OCI-LY1 (cell line): Measurements from ENCODE around the gene SH3PXD2A.

Experiments
- H2AFZ ChIP-seq: fragments of 200-600 bp; sonication (generic), shearing (Covaris generic); 2 replicates; pipeline ENCODE4 v1.6.0; 2014; ENCODE audit warnings: antibody characterized with exemption, mild to moderate bottlenecking, low read length
- H3F3A ChIP-seq: fragments of 200-600 bp; sonication (generic), shearing (Covaris generic); 2 replicates; pipeline ENCODE4 v1.6.0; 2014; ENCODE audit warnings: mild to moderate bottlenecking, antibody characterized with exemption, low read length, moderate library complexity; ENCODE audit not compliant: insufficient read depth
- H3K27ac ChIP-seq: fragments of 200-600 bp; sonication (generic); 2 replicates; pipeline ENCODE4 v1.5.1; 2014; ENCODE audit warnings: low read length, mixed run types, mild to moderate bottlenecking, low read depth; ENCODE audit not compliant: poor library complexity, severe bottlenecking
- H3K27me3 ChIP-seq: fragments of 200-600 bp; sonication (generic); 2 replicates; pipeline ENCODE4 v1.6.0; 2014; ENCODE audit warnings: antibody characterized with exemption, mild to moderate bottlenecking, low read length, moderate library complexity; ENCODE audit not compliant: insufficient read depth
- H3K36me3 ChIP-seq: fragments of 200-600 bp; sonication (generic); 2 replicates; pipeline ENCODE4 v1.6.1; 2014; ENCODE audit warnings: mild to moderate bottlenecking, antibody characterized with exemption, low read length, moderate library complexity, mixed read lengths; ENCODE audit not compliant: insufficient read depth
- H3K4me1 ChIP-seq: fragments of 200-600 bp; sonication (generic); 2 replicates; pipeline ENCODE4 v1.5.1; 2014; ENCODE audit warnings: mild to moderate bottlenecking, low read length, moderate library complexity; ENCODE audit not compliant: insufficient read depth, severe bottlenecking
- H3K4me2 ChIP-seq: fragments of 200-600 bp; sonication (generic), shearing (Covaris generic); 2 replicates; pipeline ENCODE4 v1.6.1; 2014; ENCODE audit warnings: low read length
- H3K4me3 ChIP-seq: fragments of 200-600 bp; sonication (generic); 2 replicates; pipeline ENCODE4 v1.5.1; 2014; ENCODE audit warnings: low read length, low read depth, mild to moderate bottlenecking, mixed read lengths; ENCODE audit not compliant: poor library complexity, severe bottlenecking
- H3K79me2 ChIP-seq: fragments of 200-600 bp; shearing (Covaris generic); 2 replicates; pipeline ENCODE4 v1.6.1; 2016; ENCODE audit warnings: mixed run types, low read length, mixed read lengths; ENCODE audit not compliant: insufficient read depth
- H3K9ac ChIP-seq: fragments of 200-600 bp; sonication (generic), shearing (Covaris generic); 2 replicates; pipeline ENCODE4 v1.6.1; 2014; ENCODE audit warnings: mild to moderate bottlenecking, low read length, mixed read lengths
- H3K9me2 ChIP-seq: fragments of 200-600 bp; sonication (generic), shearing (Covaris generic); 2 replicates; pipeline ENCODE4 v1.6.1; 2014; ENCODE audit warnings: low read depth, mild to moderate bottlenecking, low read length, mixed read lengths
- H3K9me3 ChIP-seq: fragments of 200-600 bp; shearing (Covaris generic); 2 replicates; pipeline ENCODE4 v1.6.1; 2014; ENCODE audit warnings: low read length, mixed read lengths
- H4K20me1 ChIP-seq: fragments of 200-600 bp; sonication (generic), shearing (Covaris generic); 2 replicates; pipeline ENCODE4 v1.6.0; 2016; ENCODE audit warnings: mild to moderate bottlenecking, low read length; ENCODE audit not compliant: insufficient read depth
- EZH2 ChIP-seq: fragments of 200-600 bp; sonication (generic), shearing (Covaris generic); IDR thresholded peaks from 2 replicates; pipeline ENCODE4 v1.8.0; 2017; ENCODE audit warnings: borderline replicate concordance, mixed run types, mild to moderate bottlenecking, antibody characterized with exemption, low read length, moderate library complexity, mixed read lengths
- TF ChIP-seq, protein P1 (sequence below): fragments of 200-600 bp; sonication (generic), shearing (Covaris generic); IDR thresholded peaks from 2 replicates; pipeline ENCODE4 v1.5.1; 2017; ENCODE audit warnings: mild to moderate bottlenecking, antibody characterized with exemption, low read length, moderate library complexity, mixed read lengths

The SH3PXD2A gene

DNA sequence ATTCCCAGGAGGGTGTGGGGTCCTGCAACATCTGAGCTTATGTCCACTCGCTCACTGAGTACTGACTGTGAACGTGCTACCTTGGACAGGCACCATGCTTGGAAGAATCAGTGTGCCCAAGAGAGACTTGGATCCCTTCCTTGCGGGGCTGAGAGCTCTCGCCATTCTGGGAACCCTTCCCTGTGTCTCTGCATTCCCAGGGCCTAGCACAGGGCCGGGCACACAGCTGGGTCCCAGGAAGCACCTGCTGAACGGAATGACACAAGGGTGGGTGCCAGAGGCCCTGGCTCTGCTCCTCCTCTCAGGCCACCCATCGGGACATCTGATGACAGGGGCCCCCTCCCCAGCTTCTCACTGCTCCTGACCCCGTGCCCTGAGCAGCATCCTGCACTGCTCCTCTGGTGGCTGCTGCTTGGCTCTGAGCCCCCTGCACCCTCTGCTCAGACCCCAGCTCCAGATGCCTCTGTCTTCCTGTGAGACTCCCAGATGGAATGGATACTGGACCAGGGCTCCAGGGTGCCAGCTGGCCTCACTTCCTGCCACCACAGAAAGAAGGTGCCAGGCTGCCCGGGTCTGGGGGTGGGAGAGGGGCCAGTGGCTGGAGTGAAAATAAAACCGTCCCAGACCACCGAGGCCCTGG lies 232.3 kb downstream of the SH3PXD2A start:
- Histone ChIP-seq H3K4me1 (no peaks in the 10 kb centered on the region), H3K27me3 (no peaks in the 10 kb centered on the region), H3K4me3 (no peak overlapping the region), H3K9ac (no peak overlapping the region), H3K4me2 (no peak overlapping the region), H3K9me2 (no peaks in the 10 kb centered on the region), H3K9me3 (no peaks in the 10 kb centered on the region), H3K79me2 (no peaks in the 10 kb centered on the region), H3K36me3 (no peaks in the 10 kb centered on the region), H3F3A (no peaks in the 10 kb centered on the region), H4K20me1 (no peaks in the 10 kb centered on the region), H2AFZ (no peak overlapping the region), H3K27ac (no peak overlapping the region)
- TF ChIP-seq, protein P1, sequence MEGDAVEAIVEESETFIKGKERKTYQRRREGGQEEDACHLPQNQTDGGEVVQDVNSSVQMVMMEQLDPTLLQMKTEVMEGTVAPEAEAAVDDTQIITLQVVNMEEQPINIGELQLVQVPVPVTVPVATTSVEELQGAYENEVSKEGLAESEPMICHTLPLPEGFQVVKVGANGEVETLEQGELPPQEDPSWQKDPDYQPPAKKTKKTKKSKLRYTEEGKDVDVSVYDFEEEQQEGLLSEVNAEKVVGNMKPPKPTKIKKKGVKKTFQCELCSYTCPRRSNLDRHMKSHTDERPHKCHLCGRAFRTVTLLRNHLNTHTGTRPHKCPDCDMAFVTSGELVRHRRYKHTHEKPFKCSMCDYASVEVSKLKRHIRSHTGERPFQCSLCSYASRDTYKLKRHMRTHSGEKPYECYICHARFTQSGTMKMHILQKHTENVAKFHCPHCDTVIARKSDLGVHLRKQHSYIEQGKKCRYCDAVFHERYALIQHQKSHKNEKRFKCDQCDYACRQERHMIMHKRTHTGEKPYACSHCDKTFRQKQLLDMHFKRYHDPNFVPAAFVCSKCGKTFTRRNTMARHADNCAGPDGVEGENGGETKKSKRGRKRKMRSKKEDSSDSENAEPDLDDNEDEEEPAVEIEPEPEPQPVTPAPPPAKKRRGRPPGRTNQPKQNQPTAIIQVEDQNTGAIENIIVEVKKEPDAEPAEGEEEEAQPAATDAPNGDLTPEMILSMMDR: no peak
- no peak for TF ChIP-seq EZH2

DNA sequence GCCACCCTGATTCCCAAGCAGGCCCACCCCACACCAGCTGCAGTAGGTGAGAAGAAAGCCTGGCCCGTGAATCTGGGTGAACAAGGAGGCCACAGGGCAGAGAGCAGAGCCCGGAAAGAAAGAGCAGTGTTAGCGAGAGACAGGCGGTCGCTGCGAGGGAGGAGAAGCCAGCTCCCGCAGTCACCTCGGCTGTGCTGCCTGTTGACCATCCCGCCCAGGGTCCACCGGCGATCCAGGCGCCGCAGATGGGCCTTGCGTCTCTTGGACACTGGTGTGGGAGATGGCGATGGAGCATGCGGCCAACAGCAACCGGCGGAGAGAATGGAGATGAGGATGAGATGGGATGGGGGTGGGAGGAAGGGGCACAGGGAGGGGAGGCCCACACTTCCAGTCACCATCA lies 233.1 kb downstream of the SH3PXD2A start:
- Histone ChIP-seq H3K9me3 (no peaks in the 10 kb centered on the region), H3K4me2 (no peak overlapping the region), H4K20me1 (no peaks in the 10 kb centered on the region), H3K79me2 (no peaks in the 10 kb centered on the region), H3K4me3 (no peak overlapping the region), H3K27ac (no peak overlapping the region), H3K36me3 (no peaks in the 10 kb centered on the region), H3F3A (no peaks in the 10 kb centered on the region), H3K9me2 (no peaks in the 10 kb centered on the region), H3K9ac (no peak overlapping the region), H2AFZ (no peak overlapping the region), H3K27me3 (no peaks in the 10 kb centered on the region), H3K4me1 (no peaks in the 10 kb centered on the region)
- TF ChIP-seq EZH2: no peak
- TF ChIP-seq, protein P1: no peak

DNA sequence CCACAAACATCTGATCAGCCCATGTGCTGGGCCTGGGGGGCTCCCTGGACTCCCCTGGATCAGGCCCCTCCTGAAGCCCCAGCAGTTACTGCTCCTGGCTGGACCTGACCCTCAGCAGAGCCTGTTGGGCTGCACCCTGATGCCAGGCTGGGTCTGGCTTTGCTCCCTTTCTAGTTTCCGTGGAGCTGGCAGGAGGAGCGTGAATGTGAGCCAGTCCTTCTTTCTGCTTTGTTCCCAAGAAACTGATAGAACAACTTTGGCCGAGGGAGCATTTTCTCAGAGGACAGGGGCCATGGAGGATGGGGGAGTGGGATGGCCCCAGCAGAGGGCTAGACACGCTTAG lies 233.6 kb downstream of the SH3PXD2A start:
- Histone ChIP-seq H2AFZ (no peak overlapping the region), H3K79me2 (no peaks in the 10 kb centered on the region), H3K4me3 (no peak overlapping the region), H3F3A (no peaks in the 10 kb centered on the region), H3K9me3 (no peaks in the 10 kb centered on the region), H3K36me3 (no peaks in the 10 kb centered on the region), H3K9ac (no peak overlapping the region), H3K4me1 (no peaks in the 10 kb centered on the region), H4K20me1 (no peaks in the 10 kb centered on the region), H3K9me2 (no peaks in the 10 kb centered on the region), H3K27ac (no peak overlapping the region), H3K4me2 (no peak overlapping the region), H3K27me3 (no peaks in the 10 kb centered on the region)
- no peak for TF ChIP-seq EZH2
- TF ChIP-seq, protein P1: no peak
